Nephron (organoid): ENCODE data around the gene ATP11A.

Source experiments
- H3K27ac Mint-ChIP-seq, 3 experiments: 2 replicates each; pipeline ENCODE4 v1.8.0; 2020; ENCODE audit warnings: mixed read lengths in 3 of 3, mild to moderate bottlenecking in 2 of 3, moderate library complexity in 1 of 3
- H3K27me3 Mint-ChIP-seq: 2 replicates; pipeline ENCODE4 v1.8.0; 2021; ENCODE audit warnings: low read depth, mild to moderate bottlenecking, moderate library complexity, mixed read lengths
- H3K36me3 Mint-ChIP-seq: 2 replicates; pipeline ENCODE4 v1.8.0; 2020; ENCODE audit warnings: low read depth, mixed read lengths
- H3K4me1 Mint-ChIP-seq: 2 replicates; pipeline ENCODE4 v1.8.0; 2020; ENCODE audit warnings: mixed read lengths
- H3K4me3 Mint-ChIP-seq, 3 experiments: 2 replicates each; pipeline ENCODE4 v1.8.0; 2020; ENCODE audit warnings: mild to moderate bottlenecking in 3 of 3, mixed read lengths in 3 of 3, moderate library complexity in 2 of 3
- H3K9me3 Mint-ChIP-seq: 2 replicates; pipeline ENCODE4 v1.8.0; 2020; ENCODE audit warnings: mixed read lengths
- TF ChIP-seq, protein P1 (sequence below), 3 experiments: fragments of 200-600 bp; sonication (generic); IDR thresholded peaks; one replicate each; pipeline ENCODE4 v1.5.0; 2021; ENCODE audit warnings: antibody characterized with exemption in 3 of 3; ENCODE audit not compliant: unreplicated experiment in 3 of 3

The ATP11A gene

DNA sequence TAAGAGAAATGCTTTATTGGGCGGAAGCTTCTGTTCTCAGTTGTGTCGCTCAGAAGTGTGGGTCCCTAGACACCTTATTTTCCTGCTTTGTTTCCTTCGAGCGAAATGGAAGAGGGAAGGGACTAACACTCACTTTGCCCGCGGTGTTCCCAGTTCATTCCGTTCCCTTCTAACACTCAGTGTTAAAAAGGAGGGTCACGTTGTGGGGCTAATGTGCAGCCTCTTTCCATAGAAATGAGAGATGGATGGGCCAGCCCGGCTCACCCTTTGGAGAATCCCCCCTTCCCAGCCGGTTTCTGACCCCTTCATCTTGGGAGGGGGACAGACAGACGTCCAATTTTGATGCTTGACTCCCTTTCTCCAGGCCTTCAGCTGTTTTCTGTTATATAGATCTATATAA is 2.3 kb downstream of the ATP11A start:
- Mint-ChIP-seq H3K36me3 (no peaks in the 10 kb centered on the region), H3K4me3 (peak overlapping the region; percentile 87), H3K27me3 (peaks cover 23% of the 10 kb centered on the region), H3K9me3 (no peaks in the 10 kb centered on the region), H3K27ac (peak overlapping the region; percentile 47 to 90 (median 75)), H3K4me1 (peaks cover 50% of the 10 kb centered on the region)
- TF ChIP-seq, protein P1, sequence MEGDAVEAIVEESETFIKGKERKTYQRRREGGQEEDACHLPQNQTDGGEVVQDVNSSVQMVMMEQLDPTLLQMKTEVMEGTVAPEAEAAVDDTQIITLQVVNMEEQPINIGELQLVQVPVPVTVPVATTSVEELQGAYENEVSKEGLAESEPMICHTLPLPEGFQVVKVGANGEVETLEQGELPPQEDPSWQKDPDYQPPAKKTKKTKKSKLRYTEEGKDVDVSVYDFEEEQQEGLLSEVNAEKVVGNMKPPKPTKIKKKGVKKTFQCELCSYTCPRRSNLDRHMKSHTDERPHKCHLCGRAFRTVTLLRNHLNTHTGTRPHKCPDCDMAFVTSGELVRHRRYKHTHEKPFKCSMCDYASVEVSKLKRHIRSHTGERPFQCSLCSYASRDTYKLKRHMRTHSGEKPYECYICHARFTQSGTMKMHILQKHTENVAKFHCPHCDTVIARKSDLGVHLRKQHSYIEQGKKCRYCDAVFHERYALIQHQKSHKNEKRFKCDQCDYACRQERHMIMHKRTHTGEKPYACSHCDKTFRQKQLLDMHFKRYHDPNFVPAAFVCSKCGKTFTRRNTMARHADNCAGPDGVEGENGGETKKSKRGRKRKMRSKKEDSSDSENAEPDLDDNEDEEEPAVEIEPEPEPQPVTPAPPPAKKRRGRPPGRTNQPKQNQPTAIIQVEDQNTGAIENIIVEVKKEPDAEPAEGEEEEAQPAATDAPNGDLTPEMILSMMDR (IDR thresholded peaks at IDR 0.05; ENCODE audit: unreplicated experiment in 3 of 3) = no peak

DNA sequence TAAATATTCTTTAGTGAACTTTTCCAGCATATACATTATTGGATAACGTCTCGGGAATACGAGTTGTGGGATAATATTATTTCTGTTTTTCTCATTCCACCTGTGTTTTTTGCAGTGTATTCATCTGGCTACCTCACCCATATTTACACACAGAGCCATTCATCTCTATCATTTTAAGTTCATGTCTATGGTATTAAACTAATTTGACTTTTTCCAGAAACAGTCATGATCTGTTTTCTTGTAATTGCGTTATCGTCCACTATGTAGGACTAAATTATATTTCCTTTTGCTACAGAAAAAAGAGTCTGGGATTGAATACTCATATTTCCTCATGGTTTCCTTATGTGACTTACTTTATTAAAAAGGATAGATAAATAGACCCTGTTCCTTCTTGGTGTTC is 2.7 kb downstream of the ATP11A start:
- Mint-ChIP-seq H3K36me3 (no peaks in the 10 kb centered on the region), H3K9me3 (no peaks in the 10 kb centered on the region)
- TF ChIP-seq, protein P1 (IDR thresholded peaks at IDR 0.05; ENCODE audit: unreplicated experiment in 3 of 3) = no peak

DNA sequence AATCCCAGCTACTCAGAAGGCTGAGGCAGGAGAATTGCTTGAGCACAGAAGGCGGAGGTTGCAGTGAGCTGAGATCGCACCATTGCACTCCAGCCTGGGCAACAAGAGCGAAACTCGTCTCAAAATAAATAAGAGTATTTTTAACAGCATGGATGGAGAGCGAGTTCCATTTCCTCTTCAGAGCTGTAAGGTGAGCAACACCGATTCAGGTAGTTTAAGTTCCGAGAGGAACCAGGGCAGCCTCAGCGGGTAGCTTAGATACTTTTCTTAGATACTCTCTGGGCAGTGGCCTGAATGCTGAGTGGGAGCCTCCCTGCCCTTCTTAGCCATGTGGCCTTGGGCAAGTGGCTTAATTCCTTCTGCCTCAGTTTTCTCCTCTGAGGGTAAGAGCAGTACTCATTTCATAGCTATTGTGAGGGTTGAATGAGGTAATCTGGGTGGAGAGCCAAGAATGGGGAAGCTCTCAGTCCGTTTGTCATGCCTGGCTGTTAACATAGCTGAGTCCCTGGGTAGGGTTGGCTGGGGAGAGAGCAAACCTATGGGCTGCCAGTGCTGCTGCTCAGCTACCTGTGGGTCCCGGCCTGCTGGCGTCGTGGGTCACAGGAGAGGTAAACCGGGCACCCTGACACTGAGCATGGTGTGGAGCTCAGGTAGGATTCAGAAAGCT is 4.1 kb downstream of the ATP11A start:
- H3K4me3 Mint-ChIP-seq = no peak overlapping the region
- H3K36me3 Mint-ChIP-seq = no peaks in the 10 kb centered on the region
- TF ChIP-seq, protein P1 (IDR thresholded peaks at IDR 0.05; ENCODE audit: unreplicated experiment in 3 of 3) = no peak
- H3K4me1 Mint-ChIP-seq = peaks cover 51% of the 10 kb centered on the region
- peaks cover 18% of the 10 kb centered on the region for H3K27me3 Mint-ChIP-seq
- H3K9me3 Mint-ChIP-seq = no peaks in the 10 kb centered on the region
- no peak overlapping the region for H3K27ac Mint-ChIP-seq

More for the DNA sequence above, 2.7 kb downstream of the ATP11A start:
- Mint-ChIP-seq H3K27me3 (peaks cover 21% of the 10 kb centered on the region), H3K27ac (peak overlapping the region in 2 of 3 experiments; percentile 75 to 90), H3K4me3 (peak overlapping the region; percentile 87), H3K4me1 (peaks cover 50% of the 10 kb centered on the region)

DNA sequence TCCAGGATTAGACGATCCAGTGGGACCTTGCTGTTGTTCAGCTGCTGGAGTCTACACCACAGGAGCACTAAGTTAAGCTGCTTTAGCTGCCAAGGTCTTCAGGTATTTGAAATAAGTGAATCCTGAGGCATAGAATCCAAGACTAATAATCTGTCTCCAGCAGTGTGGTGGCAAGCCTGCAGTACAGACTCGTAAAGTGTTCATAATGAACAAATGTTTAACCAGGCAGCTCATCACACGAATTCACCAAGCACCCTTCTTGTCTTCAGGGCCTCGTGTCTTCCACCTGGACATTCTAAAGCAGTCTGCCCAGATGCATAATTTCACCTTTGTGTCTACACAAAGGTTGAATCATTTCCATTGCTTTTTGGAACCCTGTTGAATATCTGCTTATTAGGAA is 5.3 kb downstream of the ATP11A start:
- Mint-ChIP-seq H3K9me3 (no peaks in the 10 kb centered on the region), H3K4me3 (no peak overlapping the region), H3K27ac (peak overlapping the region in 1 of 3 experiments; percentile 21), H3K27me3 (peaks cover 18% of the 10 kb centered on the region), H3K36me3 (no peaks in the 10 kb centered on the region), H3K4me1 (peaks cover 60% of the 10 kb centered on the region)
- TF ChIP-seq, protein P1 (IDR thresholded peaks at IDR 0.05; ENCODE audit: unreplicated experiment in 3 of 3) = no peak

DNA sequence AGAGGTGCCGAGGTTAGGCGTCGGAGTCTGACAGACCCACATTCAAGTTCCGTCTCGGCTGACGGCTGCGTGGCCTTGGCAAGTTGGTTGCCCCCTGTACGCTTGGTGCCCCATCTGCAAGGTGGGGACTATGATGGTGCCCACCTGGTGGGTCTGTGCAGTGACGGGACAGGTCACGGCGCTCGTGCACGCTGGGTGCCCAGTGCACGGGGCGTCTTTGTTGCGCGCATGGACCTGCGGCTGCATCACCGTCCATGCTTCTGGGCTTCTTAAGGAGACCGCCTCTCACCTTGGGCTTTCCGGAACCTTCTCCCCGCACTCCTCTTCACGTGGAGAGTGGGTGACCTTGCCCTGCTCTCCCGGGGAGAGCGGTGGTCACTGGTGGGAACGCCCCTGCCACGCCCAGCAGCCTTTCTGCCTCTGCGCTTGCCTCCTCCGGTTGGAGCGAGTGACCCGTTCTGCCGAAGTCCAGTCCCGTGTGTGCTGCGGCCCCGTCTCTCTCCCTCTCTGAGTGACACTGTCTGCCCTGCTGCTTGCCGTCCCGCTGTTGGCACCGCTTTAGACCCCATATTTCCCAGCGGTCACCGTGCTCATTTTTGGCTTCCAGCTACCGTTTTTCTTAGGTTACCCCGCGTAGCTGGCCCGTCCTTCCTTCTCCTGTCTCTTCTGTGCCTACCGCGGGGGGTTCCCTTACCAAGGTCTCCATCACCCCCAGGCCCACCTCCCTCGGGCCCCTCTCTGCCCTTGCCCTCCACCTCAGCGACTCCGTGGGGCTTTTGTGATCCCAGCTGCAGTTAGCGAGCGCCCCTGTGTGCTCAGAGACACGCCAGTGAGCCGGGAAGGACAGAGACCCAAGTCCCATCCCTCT is 6.4 kb downstream of the ATP11A start:
- peaks cover 3% of the 10 kb centered on the region for H3K36me3 Mint-ChIP-seq
- H3K27me3 Mint-ChIP-seq = peaks cover 11% of the 10 kb centered on the region
- H3K27ac Mint-ChIP-seq = no peak overlapping the region
- H3K9me3 Mint-ChIP-seq = no peaks in the 10 kb centered on the region
- no peak overlapping the region for H3K4me3 Mint-ChIP-seq
- TF ChIP-seq, protein P1 (IDR thresholded peaks at IDR 0.05; ENCODE audit: unreplicated experiment in 3 of 3) = no peak
- H3K4me1 Mint-ChIP-seq = peaks cover 54% of the 10 kb centered on the region
